Body of pancreas (tissue), 4 donors: Measurements from ENCODE around the gene SLC22A9.

Experiments used
- CTCF ChIP-seq, 7 experiments: fragments of 450-650 bp in 4 of 7; fragments of 200-600 bp in 3 of 7; sonication (generic) in 3 of 7; IDR thresholded peaks; one replicate each; pipeline ENCODE4 v1.5.1; 2016 to 2019; ENCODE audit warnings: antibody characterized with exemption in 7 of 7
- POLR2A ChIP-seq, 3 donors: fragments of 450-650 bp; IDR thresholded peaks; one replicate each; pipeline ENCODE4 v1.6.1; 2016; ENCODE audit warnings: antibody characterized with exemption in 3 of 3, mild to moderate bottlenecking in 2 of 3

- TF ChIP-seq CTCF (IDR thresholded peaks at IDR 0.05) (no peak), POLR2A (IDR thresholded peaks at IDR 0.05) (no peak)
Measured at GRCh38 chr11:63380130-63380529, 10.5 kb downstream of the SLC22A9 start.
